Heart left ventricle (tissue), 13 donors: Measurements from ENCODE around the gene MYO1H.

Experiments used
- POLR2A ChIP-seq, 2 donors: fragments of 450-650 bp; IDR thresholded peaks; one replicate each; pipeline ENCODE4 v1.6.1; 2017; ENCODE audit warnings: antibody characterized with exemption in 2 of 2, mild to moderate bottlenecking in 2 of 2, moderate library complexity in 2 of 2
- TF ChIP-seq, protein P1 (sequence below), 12 donors: fragments of 200-600 bp; sonication (generic) in 4 of 12; IDR thresholded peaks; one replicate each; pipeline versions ENCODE4 v1.5.0 to v1.8.0; 2018 to 2022; ENCODE audit warnings: antibody characterized with exemption in 12 of 12, mild to moderate bottlenecking in 5 of 12
- donor health status: ischemic (EF 13 %, LVEDD 7.1; RV severe dilation, severe dysfunction).
- donor health status: DM: no; HTN: yes; CAD: no.
- donor health status: DM: no; HTN: no; CAD: no.
- donor health status: ischemic (EF 25% LVEDD 6.9; RV normal size, moderate dysfunction).
- donor health status: ischemic (EF 25% LVEDD 5.7; RV mildly dilated, moderate dysfunction).
- donor health status: ischemic (EF 35%, LVEDD 5.7; RV mildly dilated, moderate dysfunction).
- donor health status: nonischemic (EF 11% LVEDD 7.7; RV severe dilation, severe dysfunction).
- donor health status: DM: yes; HTN: yes; CAD: no.
- donor health status: PGD.
- donor health status: ischemic (EF 29% LVEDD 5.4; RV normal size, mild dysfunction).
- donor health status: nonischemic (EF 23%, LVEDD 6.1; RV moderate dilation, normal function).

DNA sequence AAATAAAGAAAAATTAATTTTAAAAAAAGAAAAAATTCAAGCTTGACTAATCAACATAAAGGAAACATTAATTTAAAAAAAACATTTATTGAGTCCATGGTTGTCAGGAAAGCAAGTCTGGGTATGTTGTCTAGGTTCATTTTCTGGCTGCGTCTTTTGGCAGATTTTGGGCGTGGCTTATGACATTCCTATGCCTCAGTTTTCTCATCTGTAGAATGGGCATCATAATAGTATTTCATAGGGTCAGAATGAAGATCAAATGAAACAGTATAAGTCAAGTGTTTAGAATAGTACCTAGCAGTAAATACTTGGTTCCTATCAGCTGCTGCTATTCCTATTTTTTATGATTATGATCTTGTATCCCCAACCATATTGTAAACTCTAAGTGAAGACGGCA is 40.5 kb downstream of the MYO1H start:
- TF ChIP-seq, protein P1, sequence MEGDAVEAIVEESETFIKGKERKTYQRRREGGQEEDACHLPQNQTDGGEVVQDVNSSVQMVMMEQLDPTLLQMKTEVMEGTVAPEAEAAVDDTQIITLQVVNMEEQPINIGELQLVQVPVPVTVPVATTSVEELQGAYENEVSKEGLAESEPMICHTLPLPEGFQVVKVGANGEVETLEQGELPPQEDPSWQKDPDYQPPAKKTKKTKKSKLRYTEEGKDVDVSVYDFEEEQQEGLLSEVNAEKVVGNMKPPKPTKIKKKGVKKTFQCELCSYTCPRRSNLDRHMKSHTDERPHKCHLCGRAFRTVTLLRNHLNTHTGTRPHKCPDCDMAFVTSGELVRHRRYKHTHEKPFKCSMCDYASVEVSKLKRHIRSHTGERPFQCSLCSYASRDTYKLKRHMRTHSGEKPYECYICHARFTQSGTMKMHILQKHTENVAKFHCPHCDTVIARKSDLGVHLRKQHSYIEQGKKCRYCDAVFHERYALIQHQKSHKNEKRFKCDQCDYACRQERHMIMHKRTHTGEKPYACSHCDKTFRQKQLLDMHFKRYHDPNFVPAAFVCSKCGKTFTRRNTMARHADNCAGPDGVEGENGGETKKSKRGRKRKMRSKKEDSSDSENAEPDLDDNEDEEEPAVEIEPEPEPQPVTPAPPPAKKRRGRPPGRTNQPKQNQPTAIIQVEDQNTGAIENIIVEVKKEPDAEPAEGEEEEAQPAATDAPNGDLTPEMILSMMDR (IDR thresholded peaks at IDR 0.05), result no peak
- no peak for TF ChIP-seq POLR2A (IDR thresholded peaks at IDR 0.05)
